GM19351 (cell line): Measurements from ENCODE around the gene TAPBPL.

ENCODE experiments used
- ATAC-seq: cut with Tn5 transposase; IDR thresholded peaks from one replicate; pipeline ENCODE4 v1.9.1; 2021; ENCODE audit warnings: mild to moderate bottlenecking, moderate library complexity; ENCODE audit not compliant: unreplicated experiment

TAPBPL gene

GRCh38 chr12:6435961-6436715, 15.7 kb upstream of the TAPBPL start:
- ATAC-seq: no peak

- ATAC-seq: no peak
Observed at GRCh38 chr12:6437586-6437985, 14.3 kb upstream of the TAPBPL start.

GRCh38 chr12:6438345-6438744, 13.5 kb upstream of the TAPBPL start:
- ATAC-seq: no peak

GRCh38 chr12:6440391-6440790, 11.5 kb upstream of the TAPBPL start:
- no peak for ATAC-seq

GRCh38 chr12:6442836-6443235, 9.0 kb upstream of the TAPBPL start:
- no peak for ATAC-seq

- no peak for ATAC-seq
Observed at GRCh38 chr12:6443361-6443983, 8.4 kb upstream of the TAPBPL start.

- ATAC-seq: no peak
Observed at GRCh38 chr12:6444031-6444430, 7.8 kb upstream of the TAPBPL start.

- ATAC-seq: no peak
Observed at GRCh38 chr12:6444704-6445688, 6.8 kb upstream of the TAPBPL start, which contains the start of gene CD27. Gene CD27, plus strand, starts transcription at chr12:6444955. Its CDS starts 141 bp downstream, at chr12:6445096.

- no peak for ATAC-seq
Observed at GRCh38 chr12:6450091-6450868, 1.6 kb upstream of the TAPBPL start.

- no peak for ATAC-seq
Observed at GRCh38 chr12:6450869-6451347, 934 bp upstream of the TAPBPL start.

GRCh38 chr12:6452245-6452943, 552 bp downstream of the TAPBPL start:
- no peak for ATAC-seq

GRCh38 chr12:6452944-6453630, 1.2 kb downstream of the TAPBPL start:
- ATAC-seq: no peak

GRCh38 chr12:6457220-6457945, 5.5 kb downstream of the TAPBPL start:
- ATAC-seq: no peak

GRCh38 chr12:6458281-6459003, 6.6 kb downstream of the TAPBPL start:
- ATAC-seq: no peak

GRCh38 chr12:6459004-6459337, 7.1 kb downstream of the TAPBPL start:
- ATAC-seq: no peak

- ATAC-seq: no peak
Observed at GRCh38 chr12:6460751-6461371, 9.0 kb downstream of the TAPBPL start.

- peak; percentile 83 for ATAC-seq
Observed at GRCh38 chr12:6461401-6462233, 9.8 kb downstream of the TAPBPL start.
